Measurements from ENCODE around the gene AIFM2. TPM values are rescaled to one million over a fixed set of nuclear protein-coding genes. Genes with fewer than 3 reads are reported as not detected.

AIFM2 gene
- total and polyA plus RNA-seq, 9 of the 15 experiments (the other 6 are each of a cell fraction or from before 2014, with no cell fraction given): 2.7 to 14.1 (median 9.2) TPM

DNA sequence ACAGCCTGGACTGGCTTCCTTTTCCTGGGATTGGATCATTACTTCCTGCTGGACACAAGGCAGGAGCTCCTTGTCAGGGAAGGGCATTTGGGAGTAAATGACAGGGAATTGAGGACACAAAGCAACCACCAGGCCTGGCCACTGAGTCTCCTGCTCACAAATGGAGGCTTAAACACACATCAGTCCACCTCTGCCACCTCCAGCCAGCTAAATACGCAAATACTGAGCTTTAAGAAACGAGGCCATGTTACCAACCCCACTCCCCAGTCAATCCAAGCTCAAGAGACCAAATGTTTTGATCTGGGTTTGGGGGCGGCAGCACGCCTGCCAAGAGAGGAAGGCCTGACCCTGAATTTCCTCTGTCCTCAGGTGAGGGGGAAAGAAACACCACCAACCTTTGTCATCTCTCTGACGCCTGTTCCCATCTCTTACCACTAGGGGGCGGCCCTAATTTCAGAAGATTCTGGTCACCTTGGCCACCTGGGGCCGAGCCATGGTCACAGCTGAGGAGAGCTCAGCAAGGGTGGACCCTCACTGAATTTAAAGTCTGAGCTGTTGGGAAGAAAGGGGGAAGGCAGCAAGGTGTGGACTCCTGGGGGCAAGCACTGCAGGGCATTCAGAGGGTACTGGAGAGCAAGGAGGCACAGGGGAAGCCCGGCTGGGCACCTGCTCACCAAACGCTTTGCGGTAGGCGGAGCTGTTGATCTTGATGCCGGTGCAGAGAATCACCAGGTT, 16.5 kb downstream of the AIFM2 start:
- CTCF ChIA-PET (ENCODE audit: low intra/inter-chr PET ratio): interaction anchor here (0.6 to 3.0 kb wide), 3 partner anchors 103 to 272 kb away, joined by 3 to 13 read pairs (median 4); no protein-coding TSS in a partner anchor
- Histone ChIP-seq H3K9me3 (replicated peaks; ENCODE audit: control insufficient read depth, insufficient read depth, low read depth, low read length) (no peaks in the 10 kb centered on the region), H3K4me2 (ENCODE audit: insufficient read depth, low read length) (no peak overlapping the region; the same call in 1 of the 2 replicates), H2AFZ (ENCODE audit: low read depth, low read length) (peak overlapping the region; percentile 7), H3K27ac (ENCODE audit: extremely low read depth, low read depth, low read length) (no peak overlapping the region), H3K9ac (ENCODE audit: insufficient read depth in 1 of 2, low read depth in 2 of 2, low read length in 2 of 2) (no peak overlapping the region), H4K20me1 (replicated peaks; ENCODE audit: control insufficient read depth, insufficient read depth, low read length) (peaks cover 10% of the 10 kb centered on the region), H3K27me3 (ENCODE audit: control insufficient read depth in 2 of 2, insufficient read depth in 2 of 2, low read length in 2 of 2) (no peaks in the 10 kb centered on the region; a peak in 1 of 5 replicates), H3K9me1 (ENCODE audit: control insufficient read depth, insufficient read depth, low read length) (peaks cover 4% of the 10 kb centered on the region), H3K4me3 (no peak overlapping the region), H3K79me2 (ENCODE audit: control insufficient read depth, insufficient read depth, low read length) (no peaks in the 10 kb centered on the region), H3K36me3 (ENCODE audit: control insufficient read depth, insufficient read depth, low read length) (peaks cover 31% of the 10 kb centered on the region; the same call in 2 of the 3 replicates), H3K4me1 (replicated peaks in 1 of 2; ENCODE audit: control insufficient read depth in 2 of 2, insufficient read depth in 2 of 2, low read length in 2 of 2) (0 out of 5 replicates have a peak, but pooled peaks cover 0 to 3% of the 10 kb centered on the region in 2 experiments)
- intact Hi-C loops (cut with micrococcal nuclease) (loop anchor here (2.0 kb wide), 1 partner anchor 249 kb away; no protein-coding TSS in a partner anchor), in situ Hi-C loops (cut with MboI) (no loop called here)
- POLR2A ChIA-PET: interaction anchor here (0.6 to 1.7 kb wide), 3 partner anchors 9 to 201 kb away, joined by 4 to 5 read pairs (median 4); no protein-coding TSS in a partner anchor
- peak; percentile 90 for FAIRE-seq
- peak; percentile 78 to 84 (median 82) for DNase-seq (ENCODE audit: extremely low read depth in 1 of 4, low spot score in 3 of 4)
- 31% methylated on average over 12 of the region's 12 CpGs for WGBS (ENCODE audit: insufficient coverage, low coverage, missing lambda C conversion rate)
- no TSS peak for BruUV-seq (replicated peaks)
- peak; percentile 83 for ATAC-seq
- TF ChIP-seq MTA2 (IDR thresholded peaks at IDR 0.05; ENCODE audit: low read depth) (no peak), CCAR2 (IDR thresholded peaks at IDR 0.05; ENCODE audit: low read depth, low read length) (no peak), JUNB (CRISPR knock-in tag; conservative IDR thresholded peaks at IDR 0.05) (no peak), ZFP30 (CRISPR knock-in tag; IDR thresholded peaks at IDR 0.05; ENCODE audit: borderline replicate concordance) (no peak), ZNF518B (CRISPR knock-in tag; IDR thresholded peaks at IDR 0.05) (no peak), FOS (IDR thresholded peaks at IDR 0.05; ENCODE audit: extremely low read depth, insufficient read length) (no peak), SIN3B (IDR thresholded peaks at IDR 0.05; ENCODE audit: low read depth) (no peak), FOSL1 (tag; conservative IDR thresholded peaks at IDR 0.05) (no peak), ETS2 (tag; IDR thresholded peaks at IDR 0.05; ENCODE audit: borderline replicate concordance, poor library complexity, severe bottlenecking) (no peak), HMBOX1 (IDR thresholded peaks at IDR 0.05) (no peak), PTTG1 (tag; IDR thresholded peaks at IDR 0.05; ENCODE audit: low read depth) (no peak), RAD21 (CRISPR knock-in tag; conservative IDR thresholded peaks at IDR 0.05 in 1 of 2, IDR thresholded peaks at IDR 0.05 in 1 of 2) (peak in 1 of 2 experiments; percentile 64; a peak in 3 of 4 replicates), NCOA6 (IDR thresholded peaks at IDR 0.05) (no peak), ZNF23 (CRISPR knock-in tag; IDR thresholded peaks at IDR 0.05) (no peak), NBN (IDR thresholded peaks at IDR 0.05; ENCODE audit: low read depth) (no peak)
- TF ChIP-seq, protein P1, sequence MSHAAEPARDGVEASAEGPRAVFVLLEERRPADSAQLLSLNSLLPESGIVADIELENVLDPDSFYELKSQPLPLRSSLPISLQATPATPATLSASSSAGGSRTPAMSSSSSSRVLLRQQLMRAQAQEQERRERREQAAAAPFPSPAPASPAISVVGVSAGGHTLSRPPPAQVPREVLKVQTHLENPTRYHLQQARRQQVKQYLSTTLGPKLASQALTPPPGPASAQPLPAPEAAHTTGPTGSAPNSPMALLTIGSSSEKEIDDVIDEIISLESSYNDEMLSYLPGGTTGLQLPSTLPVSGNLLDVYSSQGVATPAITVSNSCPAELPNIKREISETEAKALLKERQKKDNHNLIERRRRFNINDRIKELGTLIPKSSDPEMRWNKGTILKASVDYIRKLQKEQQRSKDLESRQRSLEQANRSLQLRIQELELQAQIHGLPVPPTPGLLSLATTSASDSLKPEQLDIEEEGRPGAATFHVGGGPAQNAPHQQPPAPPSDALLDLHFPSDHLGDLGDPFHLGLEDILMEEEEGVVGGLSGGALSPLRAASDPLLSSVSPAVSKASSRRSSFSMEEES (CRISPR knock-in tag; IDR thresholded peaks at IDR 0.05): no peak
